Frontal cortex (tissue), 4 donors: Measurements from ENCODE around the gene SALL4. TPM values are rescaled to one million over a fixed set of nuclear protein-coding genes. Genes with fewer than 3 reads are reported as not detected.
"Not testable (repeated sequence)": the region's sequence is repeated elsewhere in the genome, so short reads cannot be mapped to it uniquely, and the experiment has no call there.

Experiments
- DNase-seq, 2 donors: peaks; one replicate each; pipeline ENCODE4 v3.0.0; 2012; ENCODE audit warnings: low spot score in 2 of 2
- FAIRE-seq: peaks from 2 replicates; lab custom pipeline; 2012; peaks lifted over from hg19 to GRCh38; lab: Jason Lieb, UNC
- total RNA-seq: library from RNA; depleted of rRNA; stranded (reverse); fragments of >200 nt; gene quantifications from one replicate; pipeline ENCODE4 v1.2.3, GENCODE V29; 2014
- donor health status: control.
- donor health status: control.
- donor health status: control.

The SALL4 gene
- total RNA-seq, result 0.41 TPM

GRCh38 chr20:51802170-51802751 is at the start of gene SALL4:
Gene SALL4, minus strand, starts transcription at chr20:51802521. Its CDS starts 113 bp downstream, at chr20:51802408.
- DNase-seq, result no peak
- no peak for FAIRE-seq

- DNase-seq, result no peak
Observed at GRCh38 chr20:51848346-51848745, 46.0 kb upstream of the SALL4 start.

GRCh38 chr20:51840865-51841264 is 38.5 kb upstream of the SALL4 start:
- no peak for DNase-seq
- FAIRE-seq, result no peak

More at GRCh38 chr20:51848346-51848745, 46.0 kb upstream of the SALL4 start:
- FAIRE-seq, result no peak

GRCh38 chr20:51837876-51838420 is 35.6 kb upstream of the SALL4 start:
- no peak for DNase-seq
- no peak for FAIRE-seq

GRCh38 chr20:51837436-51837835 is 35.1 kb upstream of the SALL4 start:
- no peak for DNase-seq
- FAIRE-seq, result no peak

- DNase-seq (no peak), FAIRE-seq (no peak)
Observed at GRCh38 chr20:51833326-51833725, 31.0 kb upstream of the SALL4 start.

GRCh38 chr20:51832276-51832675 is 30.0 kb upstream of the SALL4 start:
- no peak for DNase-seq
- no peak for FAIRE-seq

DNA sequence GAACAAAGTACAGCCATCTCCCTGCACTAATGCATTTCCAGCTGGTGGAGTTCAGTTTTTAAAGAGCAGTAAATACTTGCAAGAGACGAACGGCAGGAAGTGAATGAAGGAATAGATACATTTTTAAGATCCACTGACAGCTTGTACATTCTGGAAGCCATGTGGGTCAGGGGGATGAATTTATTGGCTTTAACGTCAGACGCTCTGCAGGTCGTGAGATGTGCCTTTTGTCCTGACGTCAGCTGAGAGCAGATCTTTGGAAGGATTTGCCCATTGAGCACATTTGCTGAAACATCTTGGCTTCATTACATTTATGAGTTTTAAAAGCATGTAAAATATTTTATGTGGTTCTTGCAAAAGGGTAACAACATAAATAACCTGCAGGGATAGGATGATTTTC is 29.5 kb upstream of the SALL4 start:
- FAIRE-seq (no peak), DNase-seq (no peak)

- FAIRE-seq (no peak), DNase-seq (no peak)
Observed at GRCh38 chr20:51830538-51830937, 28.2 kb upstream of the SALL4 start.

DNA sequence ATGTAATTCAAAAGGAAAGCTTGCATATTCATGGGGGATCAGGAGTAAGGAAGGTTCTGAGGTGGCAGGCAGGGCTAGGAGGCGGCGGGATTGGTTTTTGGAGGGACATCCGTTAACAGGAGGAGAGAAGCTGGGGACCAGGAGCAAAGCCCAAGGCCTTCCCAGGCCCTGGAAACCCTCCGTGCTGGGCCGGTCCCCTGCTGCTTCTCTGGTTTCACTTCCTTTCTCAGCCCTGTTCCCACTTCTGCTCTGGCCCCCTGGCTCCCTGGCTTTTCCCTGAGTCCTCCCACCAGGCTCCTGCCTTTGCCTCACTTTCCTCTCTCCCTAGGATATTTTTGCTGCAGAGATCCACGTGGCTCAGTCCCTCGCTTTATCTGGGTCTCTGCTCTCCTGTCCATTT is 26.4 kb upstream of the SALL4 start:
- no peak for DNase-seq
- no peak for FAIRE-seq

DNA sequence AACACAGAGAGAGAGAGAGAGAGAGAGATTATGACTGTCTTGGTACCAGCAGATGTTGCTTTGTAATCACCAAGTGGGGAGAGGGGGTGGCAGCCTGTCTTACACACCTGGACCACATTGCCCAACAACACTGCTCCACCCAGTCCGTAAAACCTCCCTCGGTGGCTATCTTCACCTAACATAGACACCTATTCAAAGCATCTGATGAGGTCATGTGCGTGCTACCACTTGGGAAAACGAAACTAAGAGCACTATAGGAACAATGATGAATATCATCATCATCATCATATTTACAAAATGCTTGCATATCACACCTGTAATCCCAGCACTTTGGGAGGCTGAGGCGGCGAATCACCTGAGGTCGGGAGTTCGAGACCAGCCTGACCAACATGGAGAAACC is 24.1 kb upstream of the SALL4 start:
- FAIRE-seq (no peak), DNase-seq (no peak)

DNA sequence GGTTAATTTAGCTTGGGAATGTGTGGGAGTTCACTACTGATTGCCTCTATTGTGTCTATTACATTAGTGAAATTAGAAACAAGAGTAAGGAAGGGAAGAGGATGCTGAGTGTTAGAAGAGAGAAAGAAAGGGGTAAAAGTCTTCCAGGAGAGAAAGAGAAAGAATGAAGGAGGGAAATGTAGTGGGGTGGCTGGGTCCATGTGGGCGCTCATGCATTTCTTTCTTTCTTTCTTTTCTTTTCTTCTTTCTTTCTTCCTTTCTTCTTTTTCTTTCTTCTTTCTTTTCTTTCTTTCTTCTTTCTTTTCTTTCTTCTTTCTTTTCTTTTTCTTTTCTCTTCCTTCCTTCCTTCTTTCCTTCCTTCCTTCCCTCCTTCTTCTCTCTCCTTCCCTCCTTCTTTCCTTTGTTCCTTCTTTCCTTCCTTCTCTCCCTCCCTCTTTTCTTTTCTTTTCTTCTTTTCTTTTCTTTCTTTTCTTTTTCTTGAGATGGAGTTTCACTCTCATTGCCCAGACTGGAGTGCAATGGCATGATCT is 16.2 kb upstream of the SALL4 start:
- DNase-seq (no peak), FAIRE-seq (no peak)

DNA sequence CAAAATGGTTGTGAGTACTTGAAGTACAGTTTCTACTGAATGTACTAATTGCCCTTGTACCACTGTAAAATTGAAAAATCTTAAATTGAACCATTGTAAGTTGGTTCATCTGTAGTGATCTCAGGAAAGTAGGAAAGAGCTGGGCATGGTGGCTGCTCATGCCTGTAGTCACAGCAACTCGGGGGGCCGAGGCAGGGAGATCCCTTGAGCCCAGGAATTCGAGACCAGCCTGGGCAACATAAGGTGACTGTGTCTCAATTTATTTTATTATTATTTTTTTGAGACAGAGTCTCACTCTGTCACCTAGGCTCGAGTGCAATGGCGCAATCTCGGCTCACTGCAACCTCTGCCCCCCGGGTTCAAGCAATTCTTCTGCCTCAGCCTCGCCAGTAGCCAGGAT is 14.5 kb upstream of the SALL4 start:
- FAIRE-seq, result not testable (repeated sequence)

GRCh38 chr20:51815383-51816076 is 13.2 kb upstream of the SALL4 start:
- DNase-seq, result no peak
- FAIRE-seq, result no peak

More for the DNA sequence above, 14.5 kb upstream of the SALL4 start:
- DNase-seq, result not testable (repeated sequence)

DNA sequence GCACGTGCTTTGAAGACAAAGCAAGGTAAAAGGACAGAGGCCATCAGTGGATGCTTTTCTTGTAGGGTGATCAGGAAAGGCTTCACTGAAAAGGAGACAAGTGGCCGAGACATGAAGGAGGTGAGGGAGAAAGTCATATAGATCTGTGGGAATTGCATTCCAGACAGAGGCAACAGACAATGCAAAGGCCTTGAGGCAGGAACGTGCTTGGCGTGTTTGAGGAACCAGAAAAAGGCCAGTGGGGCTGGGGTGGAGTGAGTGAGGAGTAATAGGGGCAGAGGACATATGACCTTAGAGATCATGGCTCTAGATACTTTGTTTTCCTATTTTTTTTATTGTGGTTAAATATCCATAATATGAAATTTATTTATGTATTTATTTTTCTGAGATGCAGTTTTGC is 10.5 kb upstream of the SALL4 start:
- DNase-seq (no peak), FAIRE-seq (no peak)

GRCh38 chr20:51811514-51812128 is 9.3 kb upstream of the SALL4 start:
- DNase-seq, result no peak
- no peak for FAIRE-seq

- DNase-seq (no peak), FAIRE-seq (no peak)
Observed at GRCh38 chr20:51811042-51811355, 8.7 kb upstream of the SALL4 start.

- no peak for DNase-seq
- FAIRE-seq, result no peak
Observed at GRCh38 chr20:51810155-51811041, 8.1 kb upstream of the SALL4 start.

GRCh38 chr20:51807720-51808250 is 5.5 kb upstream of the SALL4 start:
- FAIRE-seq, result no peak
- no peak for DNase-seq

DNA sequence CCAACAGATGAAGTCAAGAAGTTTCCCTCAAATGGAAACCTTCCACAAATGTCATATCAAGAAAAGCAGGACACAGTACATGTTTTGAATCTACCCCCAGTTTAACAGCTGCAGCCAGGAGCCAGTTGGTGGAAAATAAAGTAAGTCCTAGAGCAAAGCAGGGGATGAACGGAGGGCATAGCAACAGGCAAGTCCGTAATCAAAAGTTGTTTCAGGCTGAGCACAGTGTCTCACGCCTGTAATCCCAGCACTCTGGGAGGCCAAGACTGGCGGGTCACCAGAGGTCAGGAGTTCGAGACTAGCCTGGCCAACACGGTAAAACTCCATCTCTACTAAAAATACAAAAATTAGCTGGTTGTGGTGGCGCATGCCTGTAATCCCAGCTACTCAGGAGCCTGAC is 2.4 kb upstream of the SALL4 start:
- DNase-seq (no peak), FAIRE-seq (no peak)
